Measurements from ENCODE around the gene PICK1.
"Not testable (repeated sequence)": the region's sequence is repeated elsewhere in the genome, so short reads cannot be mapped to it uniquely, and the experiment has no call there.

The PICK1 gene

DNA sequence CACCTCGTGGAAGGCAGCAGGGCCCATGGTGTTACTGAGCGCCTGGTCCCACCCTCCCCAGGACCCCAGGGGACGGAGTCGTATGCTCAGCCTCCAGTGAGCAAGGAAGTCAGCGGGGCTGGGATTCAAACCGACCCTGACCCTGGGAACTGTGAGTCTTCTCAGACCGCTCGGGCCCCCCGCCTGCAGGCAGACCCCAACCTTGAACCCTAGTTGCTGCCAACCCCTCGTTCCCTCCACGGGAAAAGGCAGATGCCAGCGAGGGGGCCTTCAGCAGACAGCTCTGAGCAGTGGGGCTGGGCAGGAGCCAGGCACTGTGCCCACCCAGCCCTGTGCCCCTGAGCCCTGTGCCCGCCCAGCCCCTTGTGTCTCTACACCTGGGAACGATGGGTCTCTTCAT is 20.4 kb downstream of the PICK1 start:
- no peak for FAIRE-seq

DNA sequence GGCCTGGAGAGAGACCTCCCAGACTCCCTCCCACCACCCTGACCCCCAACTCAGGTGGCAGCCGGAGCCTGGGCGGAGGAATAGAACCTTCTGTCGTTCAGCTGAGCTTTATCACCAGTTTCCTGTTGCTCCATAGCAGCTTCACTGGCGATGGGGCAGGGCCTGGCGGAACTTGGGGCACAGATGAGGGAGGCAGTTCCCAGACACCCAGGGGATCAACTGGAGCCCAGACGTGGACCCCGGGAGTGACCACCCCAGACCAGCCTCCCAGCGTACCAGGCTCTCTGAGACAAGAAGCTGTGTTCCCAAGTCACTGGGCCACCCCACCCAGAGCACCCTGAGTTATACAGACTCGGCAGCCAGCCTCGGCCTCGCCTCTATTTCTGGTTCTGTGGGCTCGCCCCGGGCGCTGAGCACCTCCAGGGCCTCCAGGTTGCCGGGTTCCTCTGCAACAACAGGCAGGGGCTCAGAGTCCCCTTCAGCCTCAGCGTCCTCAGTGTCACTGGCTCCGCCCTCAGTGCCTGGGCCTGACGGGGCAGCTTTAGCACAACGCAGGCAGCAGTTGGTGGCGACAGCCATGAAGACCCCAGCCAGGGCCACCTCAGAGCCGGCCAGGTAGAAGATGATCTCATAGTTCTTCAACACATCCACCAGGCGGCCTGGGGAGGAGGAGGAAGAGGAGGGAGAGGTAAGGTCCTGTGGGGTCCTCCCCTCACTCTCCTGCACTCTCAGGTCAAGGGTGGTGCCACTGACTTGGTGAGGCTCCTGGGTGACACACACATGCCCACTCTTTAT is 21.0 kb downstream of the PICK1 start:
- FAIRE-seq: no peak

- FAIRE-seq: not testable (repeated sequence)
Measured at GRCh38 chr22:38079208-38079607, 22.0 kb downstream of the PICK1 start.

DNA sequence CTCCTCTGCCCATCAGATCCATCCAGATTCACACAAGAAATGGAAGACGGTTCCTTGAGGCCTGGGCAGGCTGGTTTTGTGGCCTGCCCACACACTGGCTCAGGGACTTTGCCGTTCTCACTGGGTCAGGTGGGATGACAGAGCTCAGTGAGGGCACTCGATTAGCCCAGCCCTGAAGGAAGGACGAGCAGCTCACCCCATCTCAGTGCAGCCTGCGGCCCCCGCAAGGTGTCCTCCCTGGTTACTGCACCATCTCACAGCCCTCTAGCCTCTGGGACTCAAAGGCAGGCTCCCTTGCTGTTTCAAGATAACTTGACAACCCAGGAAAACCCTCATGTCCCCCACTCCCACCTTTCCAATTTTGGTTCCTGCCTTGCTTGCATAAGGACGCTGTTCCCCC is 22.6 kb downstream of the PICK1 start:
- FAIRE-seq: no peak

GRCh38 chr22:38080474-38080849 is 23.3 kb downstream of the PICK1 start:
- no peak for FAIRE-seq

DNA sequence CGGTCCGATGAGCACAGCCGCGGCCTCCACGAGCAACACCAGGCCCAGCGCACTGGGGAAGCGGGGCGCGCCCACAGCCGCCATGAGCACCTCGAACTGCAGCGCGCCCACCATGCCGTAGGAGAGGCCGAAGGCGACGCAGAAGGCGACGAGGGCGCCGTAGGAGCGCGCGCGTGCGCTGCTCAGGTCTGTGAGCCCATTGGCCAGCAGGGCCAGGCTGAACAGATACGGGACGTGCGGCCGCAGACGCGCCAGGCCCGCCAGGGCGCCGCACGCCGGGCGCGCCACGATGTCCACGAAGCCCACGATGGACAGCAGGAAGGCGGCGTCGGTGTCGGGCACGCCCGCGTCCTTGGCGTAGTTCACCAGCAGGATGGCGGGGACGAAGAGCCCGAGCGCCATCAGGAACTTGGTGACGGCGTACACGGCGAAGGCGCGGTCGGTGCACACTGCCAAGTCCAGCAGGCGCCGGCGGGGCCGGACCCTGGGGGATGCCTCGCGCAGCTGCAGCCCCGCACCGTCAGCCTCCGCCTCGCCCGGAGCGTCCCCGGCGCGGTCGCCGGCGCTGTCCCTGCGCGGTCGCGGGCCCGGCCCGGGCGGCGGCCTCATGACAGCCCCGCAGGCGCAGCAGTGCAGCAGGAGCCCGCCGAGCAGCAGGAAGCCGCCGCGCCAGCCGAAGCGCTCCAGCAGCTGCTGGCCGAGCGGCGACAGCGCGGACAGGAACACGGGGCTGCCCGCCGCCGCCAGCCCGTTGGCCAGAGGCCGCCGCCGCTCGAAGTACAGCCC is 23.8 kb downstream of the PICK1 start:
- FAIRE-seq: no peak

GRCh38 chr22:38081636-38081940 is 24.4 kb downstream of the PICK1 start:
- FAIRE-seq: no peak

- no peak for FAIRE-seq
Measured at GRCh38 chr22:38081941-38082828, 25.0 kb downstream of the PICK1 start.

DNA sequence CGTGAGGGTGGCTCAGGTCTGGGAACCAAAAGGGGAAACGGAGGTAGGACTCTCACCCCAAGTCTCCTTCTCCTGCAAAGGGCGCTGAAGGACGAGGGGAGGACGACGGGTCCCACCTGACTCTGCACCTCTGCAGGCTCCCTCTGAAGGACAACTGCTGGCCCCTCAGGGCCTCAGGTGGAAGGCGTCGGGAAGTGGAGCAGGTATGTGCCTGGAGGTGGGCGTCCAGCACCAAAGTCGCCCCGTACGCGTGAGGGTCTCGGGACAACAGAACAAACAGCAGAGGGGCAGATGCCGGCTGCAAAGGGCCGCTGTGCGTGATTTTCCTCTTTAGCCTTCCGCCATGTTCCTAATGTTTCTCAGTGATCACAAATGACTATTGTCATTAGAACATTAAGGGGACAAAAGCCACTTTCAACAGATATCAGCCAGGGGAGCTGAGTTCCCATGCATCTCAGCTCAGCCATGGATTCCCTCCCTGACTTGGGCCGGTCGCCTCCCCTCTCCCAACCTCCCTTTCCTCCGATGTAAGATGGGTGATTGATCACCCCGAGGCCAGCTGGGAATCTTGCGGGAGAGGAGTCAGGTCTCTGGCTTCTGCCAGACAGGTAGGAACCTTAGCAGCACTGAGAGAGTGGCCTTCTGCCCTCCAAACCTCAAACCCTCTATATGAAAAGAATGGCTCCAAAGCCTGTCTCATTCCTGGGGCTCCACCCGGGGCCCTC is 25.9 kb downstream of the PICK1 start:
- FAIRE-seq: no peak

- FAIRE-seq: no peak
Measured at GRCh38 chr22:38083931-38084631, 26.9 kb downstream of the PICK1 start, which contains the start of gene SLC16A8. Gene SLC16A8, minus strand, starts transcription at chr22:38084184. Its CDS starts 1,311 bp downstream, at chr22:38082873.

- FAIRE-seq: no peak
Measured at GRCh38 chr22:38085056-38085455, 27.9 kb downstream of the PICK1 start.

- FAIRE-seq: no peak
Measured at GRCh38 chr22:38085501-38085900, 28.3 kb downstream of the PICK1 start.

DNA sequence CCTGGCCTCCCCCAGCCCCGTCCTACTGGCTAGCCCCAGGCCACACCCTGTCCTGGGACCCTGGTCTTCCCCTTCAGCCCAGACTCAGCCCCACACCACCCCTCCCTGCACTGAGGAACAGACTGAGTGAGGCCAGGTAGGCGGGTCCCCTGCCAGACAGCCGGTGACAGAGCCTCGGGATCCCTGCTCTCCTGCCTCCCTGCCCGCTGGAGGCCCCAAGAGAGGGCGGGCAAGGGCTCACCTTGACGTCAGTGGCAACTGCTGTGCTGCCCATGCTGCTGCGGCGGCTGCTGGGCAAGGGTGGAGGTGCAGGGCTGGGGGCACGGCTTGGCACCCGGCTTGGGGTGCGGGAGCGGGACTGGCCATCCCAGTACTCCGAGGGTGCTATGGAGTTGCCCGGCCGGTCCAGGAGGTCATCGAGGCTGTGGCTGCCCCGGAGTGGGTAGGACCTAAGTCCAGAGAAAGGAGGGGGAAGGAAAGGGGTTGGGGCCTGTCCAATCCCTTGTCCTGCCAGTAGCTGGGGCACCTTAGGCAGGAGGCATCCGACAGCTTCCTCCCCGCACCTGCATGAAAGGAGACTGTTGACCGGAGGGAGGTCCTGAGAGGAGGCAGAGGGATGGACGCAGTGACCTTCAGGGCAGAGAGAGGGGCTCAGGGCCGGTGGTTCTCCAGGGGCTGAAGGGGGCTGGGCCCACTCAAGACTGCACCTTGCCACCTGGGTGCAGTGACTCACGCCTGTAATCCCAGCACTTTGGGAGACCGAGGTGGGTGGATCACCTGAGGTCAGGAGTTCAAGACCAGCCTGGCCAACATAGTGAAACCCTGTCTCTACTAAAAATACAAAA is 29.0 kb downstream of the PICK1 start:
- FAIRE-seq: no peak

DNA sequence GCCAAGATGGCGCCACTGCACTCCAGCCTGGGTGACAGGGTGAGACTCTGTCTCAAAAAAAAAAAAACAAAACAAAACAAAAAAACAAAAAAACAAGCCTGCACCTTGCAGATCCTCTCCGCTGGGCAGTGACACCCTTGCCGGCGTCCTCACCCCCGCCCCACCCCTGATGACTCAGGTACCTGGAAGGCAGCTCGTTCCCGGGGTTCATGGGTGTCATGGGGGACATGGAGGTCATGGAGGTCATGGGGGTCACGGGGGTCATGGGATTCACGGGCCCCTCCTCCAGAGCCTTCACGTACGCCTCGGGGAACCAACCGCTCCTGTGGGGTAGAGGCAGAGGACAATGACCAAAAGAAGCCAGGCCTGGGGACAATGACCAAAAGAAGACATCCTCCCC is 29.7 kb downstream of the PICK1 start:
- no peak for FAIRE-seq

DNA sequence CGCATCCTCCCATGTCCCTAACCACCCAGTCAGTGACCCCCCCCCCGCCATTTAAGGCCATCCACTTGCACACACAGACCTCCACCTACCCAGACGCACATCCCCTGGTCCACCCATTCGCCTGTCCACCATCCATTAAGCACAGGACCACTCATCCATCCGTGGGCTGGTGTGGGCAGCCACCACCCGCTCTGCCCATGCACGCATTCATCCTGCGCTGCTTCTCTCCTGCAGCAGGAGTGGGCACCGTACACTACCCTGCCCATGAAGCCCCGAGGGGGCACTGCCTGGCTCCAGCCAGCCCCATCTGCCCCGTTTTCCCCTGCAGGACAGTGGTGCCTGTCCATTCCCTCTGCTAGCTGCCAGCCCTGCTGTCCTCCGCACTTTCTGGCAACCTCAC is 30.7 kb downstream of the PICK1 start:
- no peak for FAIRE-seq

DNA sequence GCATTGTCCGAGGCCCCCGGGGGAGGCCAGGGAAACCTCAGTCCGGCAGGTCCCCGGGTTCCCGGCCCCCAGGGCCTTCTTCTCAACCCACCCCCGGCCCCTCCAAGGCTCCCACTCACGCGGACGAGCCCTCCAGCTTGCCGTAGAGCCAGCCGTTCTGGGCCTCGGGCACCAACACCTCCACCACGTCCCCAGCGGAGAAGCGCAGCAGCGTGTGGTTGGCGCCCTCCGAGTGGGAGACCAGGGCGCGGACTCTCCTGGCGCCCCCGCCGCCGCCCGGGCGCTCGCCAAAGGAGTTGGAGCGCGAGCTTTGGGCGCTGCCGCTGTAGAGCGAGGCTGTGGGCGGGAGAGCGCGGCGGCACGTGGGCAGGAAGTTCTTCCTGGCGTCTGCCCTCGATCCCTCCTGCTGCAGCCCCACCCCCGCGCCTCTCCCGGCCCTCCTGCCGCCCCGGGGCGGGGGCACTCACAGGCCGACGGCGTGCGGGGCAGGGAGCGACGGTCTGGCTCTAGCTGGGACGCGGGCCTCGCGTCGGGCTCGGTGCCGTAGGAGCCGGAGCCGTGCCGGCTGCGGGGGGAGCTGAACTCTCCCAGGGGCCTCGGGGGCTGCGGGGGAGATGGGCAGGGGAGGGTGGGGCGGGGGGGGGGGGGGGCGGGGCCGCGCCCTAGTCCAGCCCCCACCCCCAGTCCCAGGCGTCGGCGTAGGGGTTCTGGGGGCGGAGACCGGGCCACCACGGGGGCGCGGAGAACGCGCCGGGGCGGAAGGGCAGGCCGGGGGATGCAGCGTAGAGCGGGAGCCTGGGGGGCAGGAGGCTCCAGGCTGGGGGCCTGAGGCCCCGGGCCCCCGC is 31.6 kb downstream of the PICK1 start:
- no peak for FAIRE-seq

GRCh38 chr22:38089474-38089851 is 32.3 kb downstream of the PICK1 start:
- no peak for FAIRE-seq

- FAIRE-seq: no peak
Measured at GRCh38 chr22:38097058-38097457, 39.9 kb downstream of the PICK1 start.

- FAIRE-seq: no peak
Measured at GRCh38 chr22:38097557-38098409, 40.6 kb downstream of the PICK1 start.
